HuH-7.5 (cell line): ENCODE data around the gene DGKH.
"Not testable (repeated sequence)": the region's sequence is repeated elsewhere in the genome, so short reads cannot be mapped to it uniquely, and the experiment has no call there.

Experiments
- DNase-seq: peaks from one replicate; pipeline ENCODE4 v3.0.0; 2011; ENCODE audit warnings: low spot score

DGKH gene

GRCh38 chr13:42164557-42165125 lies 116.2 kb downstream of the DGKH start:
- no peak for DNase-seq

- DNase-seq, result no peak
These were observed 120.0 kb downstream of the DGKH start for GRCh38 chr13:42168496-42168895.

GRCh38 chr13:42170029-42170428 lies 121.6 kb downstream of the DGKH start:
- DNase-seq, result no peak

GRCh38 chr13:42173789-42174343 lies 125.4 kb downstream of the DGKH start:
- no peak for DNase-seq

GRCh38 chr13:42174344-42175162 lies 126.1 kb downstream of the DGKH start:
- no peak for DNase-seq

- DNase-seq, result no peak
These were observed 127.8 kb downstream of the DGKH start for GRCh38 chr13:42176294-42176693.

GRCh38 chr13:42177189-42177588 lies 128.7 kb downstream of the DGKH start:
- no peak for DNase-seq

- DNase-seq, result no peak
These were observed 133.0 kb downstream of the DGKH start for GRCh38 chr13:42181381-42181953.

- DNase-seq, result no peak
These were observed 140.6 kb downstream of the DGKH start for GRCh38 chr13:42189061-42189460.

- DNase-seq, result no peak
These were observed 142.1 kb downstream of the DGKH start for GRCh38 chr13:42190529-42190928.

GRCh38 chr13:42211704-42212464 lies 163.4 kb downstream of the DGKH start:
- DNase-seq, result no peak

GRCh38 chr13:42214446-42214845 lies 166.0 kb downstream of the DGKH start:
- DNase-seq, result no peak

GRCh38 chr13:42215578-42216421 lies 167.4 kb downstream of the DGKH start:
- no peak for DNase-seq

- no peak for DNase-seq
These were observed 167.9 kb downstream of the DGKH start for GRCh38 chr13:42216422-42216735.

GRCh38 chr13:42218576-42218975 lies 170.1 kb downstream of the DGKH start:
- DNase-seq, result no peak

- DNase-seq, result no peak
These were observed 170.6 kb downstream of the DGKH start for GRCh38 chr13:42219051-42219450.

GRCh38 chr13:42219876-42220275 lies 171.4 kb downstream of the DGKH start:
- no peak for DNase-seq

- DNase-seq, result no peak
These were observed 172.8 kb downstream of the DGKH start for GRCh38 chr13:42221121-42221765.

- no peak for DNase-seq
These were observed 175.2 kb downstream of the DGKH start for GRCh38 chr13:42223681-42224080.

GRCh38 chr13:42225051-42225450 lies 176.6 kb downstream of the DGKH start:
- no peak for DNase-seq

- DNase-seq, result not testable (repeated sequence)
These were observed 178.3 kb downstream of the DGKH start for GRCh38 chr13:42226759-42227158.
